Muscle layer of duodenum (tissue), 2 donors: ENCODE data around the gene ADCY4.
A peak's percentile ranks its signal among the peaks of the same experiment; 100 is the strongest.

Source experiments
- H3K27ac ChIP-seq: one replicate; pipeline ENCODE4 v1.7.0; 2013; ENCODE audit warnings: mild to moderate bottlenecking, low read length
- H3K27me3 ChIP-seq: one replicate; pipeline ENCODE4 v1.7.0; 2013; ENCODE audit warnings: low read depth, mild to moderate bottlenecking, control low read depth, low read length
- H3K36me3 ChIP-seq, 2 donors: one replicate each; pipeline ENCODE4 v1.7.0; 2013; ENCODE audit warnings: low read length in 2 of 2, control low read depth in 1 of 2, mild to moderate bottlenecking in 1 of 2; ENCODE audit not compliant: insufficient read depth in 2 of 2, control insufficient read depth in 1 of 2
- H3K4me1 ChIP-seq, 2 donors: one replicate each; pipeline ENCODE4 v1.7.0; 2013; ENCODE audit warnings: low read length in 2 of 2, mild to moderate bottlenecking in 2 of 2, control low read depth in 1 of 2, moderate library complexity in 1 of 2; ENCODE audit not compliant: insufficient read depth in 2 of 2, control insufficient read depth in 1 of 2
- H3K4me3 ChIP-seq, 2 donors: one replicate each; pipeline ENCODE4 v1.7.0; 2013; ENCODE audit warnings: low read length in 2 of 2, low read depth in 1 of 2, mild to moderate bottlenecking in 1 of 2
- H3K9me3 ChIP-seq, 2 donors: one replicate each; pipeline ENCODE4 v1.7.0; 2013; ENCODE audit warnings: low read length in 2 of 2, control low read depth in 1 of 2, mild to moderate bottlenecking in 1 of 2; ENCODE audit not compliant: control insufficient read depth in 1 of 2
- donor health status: healthy.

Gene ADCY4

GRCh38 chr14:24300326-24300980 lies 34.4 kb downstream of the ADCY4 start:
- Histone ChIP-seq H3K36me3 (peaks cover 47 to 51% of the 10 kb centered on the region in 2 donors), H3K27me3 (no peaks in the 10 kb centered on the region), H3K9me3 (no peaks in the 10 kb centered on the region), H3K4me1 (peaks cover 12 to 29% of the 10 kb centered on the region in 2 donors), H3K4me3 (peak overlapping the region; percentile 81 to 93), H3K27ac (peak overlapping the region; percentile 89)

- no peaks in the 10 kb centered on the region for H3K9me3 ChIP-seq
- no peaks in the 10 kb centered on the region for H3K27me3 ChIP-seq
- peak within 1 kb of the TSS; percentile 81 to 93 for H3K4me3 ChIP-seq
- H3K27ac ChIP-seq: peak within 1 kb of the TSS; percentile 89
- peaks cover 12 to 29% of the 10 kb centered on the region in 2 donors for H3K4me1 ChIP-seq
- peaks cover 39 to 46% of the 10 kb centered on the region in 2 donors for H3K36me3 ChIP-seq
Observed at GRCh38 chr14:24299255-24300191, 35.3 kb downstream of the ADCY4 start, which contains the start of the genes DHRS1 and NOP9. TSS of gene DHRS1 (minus strand) at chr14:24299780. CDS start at chr14:24299106, 674 bp downstream. TSS of gene NOP9 (plus strand) at chr14:24299850. CDS start at chr14:24299955, 105 bp downstream.

- Histone ChIP-seq H3K27me3 (no peaks in the 10 kb centered on the region), H3K4me1 (peaks cover 12 to 29% of the 10 kb centered on the region in 2 donors), H3K27ac (peak overlapping the region; percentile 89), H3K36me3 (peaks cover 32 to 40% of the 10 kb centered on the region in 2 donors), H3K9me3 (no peaks in the 10 kb centered on the region), H3K4me3 (peak overlapping the region; percentile 81 to 93)
Observed at GRCh38 chr14:24298892-24299254, 36.0 kb downstream of the ADCY4 start.

- H3K27ac ChIP-seq: peak overlapping the region; percentile 52
- H3K4me1 ChIP-seq: peaks cover 12 to 29% of the 10 kb centered on the region in 2 donors
- H3K4me3 ChIP-seq: no peak overlapping the region
- no peaks in the 10 kb centered on the region for H3K9me3 ChIP-seq
- no peaks in the 10 kb centered on the region for H3K27me3 ChIP-seq
- H3K36me3 ChIP-seq: peaks cover 26 to 28% of the 10 kb centered on the region in 2 donors
Observed at GRCh38 chr14:24297190-24297964, 37.5 kb downstream of the ADCY4 start.

GRCh38 chr14:24296341-24297157 lies 38.3 kb downstream of the ADCY4 start:
- Histone ChIP-seq H3K4me3 (no peak overlapping the region), H3K9me3 (no peaks in the 10 kb centered on the region), H3K4me1 (peaks cover 12 to 29% of the 10 kb centered on the region in 2 donors), H3K36me3 (peaks cover 26 to 28% of the 10 kb centered on the region in 2 donors), H3K27me3 (no peaks in the 10 kb centered on the region), H3K27ac (peak overlapping the region; percentile 57)

GRCh38 chr14:24293525-24293924 lies 41.3 kb downstream of the ADCY4 start:
- H3K27ac ChIP-seq: no peak overlapping the region
- no peaks in the 10 kb centered on the region for H3K9me3 ChIP-seq
- no peak overlapping the region for H3K4me3 ChIP-seq
- H3K36me3 ChIP-seq: peaks cover 44 to 49% of the 10 kb centered on the region in 2 donors
- H3K27me3 ChIP-seq: no peaks in the 10 kb centered on the region
- H3K4me1 ChIP-seq: peaks cover 0 to 9% of the 10 kb centered on the region in 2 donors

GRCh38 chr14:24292118-24292807 lies 42.6 kb downstream of the ADCY4 start:
- Histone ChIP-seq H3K4me3 (no peak overlapping the region), H3K4me1 (peaks cover 0 to 8% of the 10 kb centered on the region in 2 donors), H3K27me3 (no peaks in the 10 kb centered on the region), H3K27ac (no peak overlapping the region), H3K9me3 (no peaks in the 10 kb centered on the region), H3K36me3 (peaks cover 44 to 49% of the 10 kb centered on the region in 2 donors)

- Histone ChIP-seq H3K27ac (no peak overlapping the region), H3K9me3 (no peaks in the 10 kb centered on the region), H3K27me3 (no peaks in the 10 kb centered on the region), H3K4me3 (no peak overlapping the region), H3K4me1 (peaks cover 0 to under 1% of the 10 kb centered on the region in 2 donors), H3K36me3 (peaks cover 44 to 49% of the 10 kb centered on the region in 2 donors)
Observed at GRCh38 chr14:24291446-24292117, 43.3 kb downstream of the ADCY4 start.

- peaks cover 40 to 42% of the 10 kb centered on the region in 2 donors for H3K36me3 ChIP-seq
- no peaks in the 10 kb centered on the region for H3K9me3 ChIP-seq
- H3K27me3 ChIP-seq: no peaks in the 10 kb centered on the region
- H3K27ac ChIP-seq: no peak overlapping the region
- no peak overlapping the region for H3K4me3 ChIP-seq
- H3K4me1 ChIP-seq: no peaks in the 10 kb centered on the region
Observed at GRCh38 chr14:24290746-24291145, 44.1 kb downstream of the ADCY4 start.
